Ishikawa (cell line): ENCODE measurements around the gene GALM.

Experiments used
- CEBPB ChIP-seq: IDR thresholded peaks from 2 replicates; pipeline ENCODE4 v1.6.1; 2012
- EGR1 ChIP-seq: IDR thresholded peaks from 2 replicates; pipeline ENCODE4 v1.6.1; 2012
- EP300 ChIP-seq: IDR thresholded peaks from 2 replicates; pipeline ENCODE4 v1.6.1; 2012; ENCODE audit warnings: borderline replicate concordance
- FOXM1 ChIP-seq: IDR thresholded peaks from 2 replicates; pipeline ENCODE4 v1.6.1; 2012; ENCODE audit warnings: low read depth, borderline replicate concordance
- MAX ChIP-seq: IDR thresholded peaks from 2 replicates; pipeline ENCODE4 v1.6.1; 2012
- REST ChIP-seq: IDR thresholded peaks from 2 replicates; pipeline ENCODE4 v1.6.1; 2012; ENCODE audit warnings: low read depth, mild to moderate bottlenecking
- TAF1 ChIP-seq: IDR thresholded peaks from 2 replicates; pipeline ENCODE4 v1.6.1; 2012; ENCODE audit warnings: low read depth, mild to moderate bottlenecking
- TCF12 ChIP-seq: IDR thresholded peaks from 2 replicates; pipeline ENCODE4 v1.6.1; 2012; ENCODE audit warnings: low read depth
- YY1 ChIP-seq: IDR thresholded peaks from 2 replicates; pipeline ENCODE4 v1.6.1; 2012; ENCODE audit warnings: low read depth
- ZBTB7A ChIP-seq: IDR thresholded peaks from 2 replicates; pipeline ENCODE4 v1.6.1; 2012; ENCODE audit warnings: low read depth

GRCh38 chr2:38740851-38741731, 75.2 kb downstream of the GALM start:
- TF ChIP-seq YY1: no peak
- no peak for TF ChIP-seq FOXM1
- no peak for TF ChIP-seq TCF12
- no peak for TF ChIP-seq EGR1
- no peak for TF ChIP-seq CEBPB
- TF ChIP-seq MAX: no peak
- TF ChIP-seq EP300: no peak
- TF ChIP-seq REST: no peak
- TF ChIP-seq TAF1: no peak
- TF ChIP-seq ZBTB7A: no peak
